CD14-positive monocyte (primary cell): ENCODE results near the gene PEX5L. TPM values are rescaled to one million over a fixed set of nuclear protein-coding genes. Genes with fewer than 3 reads are reported as not detected.

Source experiments
- DNase-seq, 3 donors: peaks; one replicate each; pipeline ENCODE4 v3.0.0-alpha.2; 2011 to 2022
- H2AFZ ChIP-seq: 2 replicates; pipeline ENCODE4 v1.6.0; 2012; ENCODE audit warnings: mild to moderate bottlenecking, low read depth, low read length, inconsistent platforms; ENCODE audit not compliant: insufficient read depth, poor library complexity, severe bottlenecking
- H3K27ac ChIP-seq, 2 donors: 1 replicate in 1 of 2; 2 replicates in 1 of 2; pipeline ENCODE4 v1.5.1; 2012 to 2013; ENCODE audit warnings: low read length in 2 of 2, control low read depth in 1 of 2, inconsistent platforms in 1 of 2, low read depth in 1 of 2, mild to moderate bottlenecking in 1 of 2
- H3K27me3 ChIP-seq, 2 donors: one replicate each; pipeline versions ENCODE4 v1.6.0 to v1.6.1; 2011 to 2013; ENCODE audit warnings: low read length in 2 of 2; ENCODE audit not compliant: control insufficient read depth in 2 of 2, insufficient read depth in 2 of 2
- H3K36me3 ChIP-seq, 2 donors: replicated peaks in 1 of 2; 1 replicate in 1 of 2; 2 replicates in 1 of 2; pipeline versions ENCODE4 v1.5.1 to v1.6.1; 2012 to 2013; ENCODE audit warnings: low read length in 2 of 2, control low read depth in 1 of 2, inconsistent platforms in 1 of 2, mild to moderate bottlenecking in 1 of 2; ENCODE audit not compliant: insufficient read depth in 2 of 2, control insufficient read depth in 1 of 2
- H3K4me1 ChIP-seq, 2 donors: 1 replicate in 1 of 2; 2 replicates in 1 of 2; pipeline versions ENCODE4 v1.5.1 to v1.6.1; 2012 to 2013; ENCODE audit warnings: low read length in 2 of 2, control low read depth in 1 of 2, inconsistent platforms in 1 of 2, mild to moderate bottlenecking in 1 of 2, moderate library complexity in 1 of 2; ENCODE audit not compliant: insufficient read depth in 2 of 2, control insufficient read depth in 1 of 2
- H3K4me2 ChIP-seq: replicated peaks from 2 replicates; pipeline ENCODE3; 2012; ENCODE audit warnings: low read length, moderate library complexity, mild to moderate bottlenecking; ENCODE audit not compliant: poor library complexity, severe bottlenecking; ENCODE audit errors: extremely low read depth
- H3K4me3 ChIP-seq, 3 experiments: fragments of 200-600 bp in 1 of 3; sonication (generic) in 1 of 3; replicated peaks in 1 of 3; 1 replicate in 2 of 3; 2 replicates in 1 of 3; pipeline ENCODE4 v1.5.1; 2011 to 2013; ENCODE audit warnings: low read length in 3 of 3, mild to moderate bottlenecking in 3 of 3, control low read depth in 2 of 3, low read depth in 2 of 3, inconsistent platforms in 1 of 3, moderate library complexity in 1 of 3
- H3K79me2 ChIP-seq: 2 replicates; pipeline ENCODE4 v1.6.0; 2012; ENCODE audit warnings: mild to moderate bottlenecking, control low read depth, inconsistent platforms, low read length, moderate library complexity; ENCODE audit not compliant: insufficient read depth
- H3K9ac ChIP-seq: 2 replicates; pipeline ENCODE4 v1.6.0; 2017; ENCODE audit warnings: low read length, mild to moderate bottlenecking; ENCODE audit not compliant: insufficient read depth, poor library complexity, severe bottlenecking
- H3K9me3 ChIP-seq, 2 donors: replicated peaks in 1 of 2; 1 replicate in 1 of 2; 2 replicates in 1 of 2; pipeline versions ENCODE4 v1.5.1 to v1.6.1; 2012 to 2013; ENCODE audit warnings: low read length in 2 of 2, control low read depth in 1 of 2; ENCODE audit not compliant: control insufficient read depth in 1 of 2, insufficient read depth in 1 of 2
- H4K20me1 ChIP-seq: 2 replicates; pipeline ENCODE4 v1.6.0; 2012; ENCODE audit warnings: mild to moderate bottlenecking, low read length, control low read depth, moderate library complexity; ENCODE audit not compliant: insufficient read depth
- H3K27ac Mint-ChIP-seq, 7 donors: one replicate each; pipeline ENCODE4 v1.8.0; 2020; ENCODE audit warnings: mild to moderate bottlenecking in 7 of 7, mixed read lengths in 7 of 7, moderate library complexity in 6 of 7, inconsistent platforms in 2 of 7
- H3K27me3 Mint-ChIP-seq, 3 donors: one replicate each; pipeline ENCODE4 v1.8.0; 2021 to 2022; ENCODE audit warnings: low read depth in 3 of 3, mild to moderate bottlenecking in 3 of 3, mixed read lengths in 3 of 3, moderate library complexity in 3 of 3, inconsistent platforms in 1 of 3
- H3K36me3 Mint-ChIP-seq, 2 donors: one replicate each; pipeline ENCODE4 v1.8.0; 2020; ENCODE audit warnings: mixed read lengths in 2 of 2, inconsistent platforms in 1 of 2, mild to moderate bottlenecking in 1 of 2
- H3K4me1 Mint-ChIP-seq: one replicate; pipeline ENCODE4 v1.8.0; 2020; ENCODE audit warnings: mild to moderate bottlenecking, mixed read lengths
- H3K4me3 Mint-ChIP-seq, 2 donors: one replicate each; pipeline ENCODE4 v1.8.0; 2020; ENCODE audit warnings: mild to moderate bottlenecking in 2 of 2, mixed read lengths in 2 of 2, moderate library complexity in 1 of 2
- H3K9me3 Mint-ChIP-seq, 7 donors: one replicate each; pipeline ENCODE4 v1.8.0; 2020 to 2022; ENCODE audit warnings: mixed read lengths in 7 of 7, mild to moderate bottlenecking in 6 of 7, moderate library complexity in 6 of 7, inconsistent platforms in 2 of 7
- CTCF ChIP-seq: fragments of 200-600 bp; IDR thresholded peaks from one replicate; pipeline ENCODE4 v1.8.0; 2022; ENCODE audit warnings: antibody characterized with exemption, mild to moderate bottlenecking
- WGBS: methylation state at CpG from one replicate; pipeline ENCODE4 v1.1.5; 2013; ENCODE audit warnings: missing lambda C conversion rate; ENCODE audit not compliant: insufficient coverage; 5-methylcytosine and 5-hydroxymethylcytosine counted together
- intact Hi-C, 2 donors: fragments of 100-400 bp; cut with micrococcal nuclease; formaldehyde crosslinking; loops; one replicate each; pipeline versions ENCODE4 v1.15.0 to v1.15.1; 2023
- polyA plus RNA-seq, 3 donors: library from polyadenylated mRNA; depleted of rRNA in 1 of 3; unstranded in 2 of 3; stranded (reverse) in 1 of 3; fragments of 300-500 nt in 2 of 3; fragments of >200 nt in 1 of 3; fragmentation: Illumina TruSeq in 2 of 3; gene quantifications; 1 replicate in 2 of 3; 2 replicates in 1 of 3; pipeline ENCODE4 v1.2.3, GENCODE V29; 2012 to 2021

Gene PEX5L
- polyA plus RNA-seq, 3 donors = not detected

DNA sequence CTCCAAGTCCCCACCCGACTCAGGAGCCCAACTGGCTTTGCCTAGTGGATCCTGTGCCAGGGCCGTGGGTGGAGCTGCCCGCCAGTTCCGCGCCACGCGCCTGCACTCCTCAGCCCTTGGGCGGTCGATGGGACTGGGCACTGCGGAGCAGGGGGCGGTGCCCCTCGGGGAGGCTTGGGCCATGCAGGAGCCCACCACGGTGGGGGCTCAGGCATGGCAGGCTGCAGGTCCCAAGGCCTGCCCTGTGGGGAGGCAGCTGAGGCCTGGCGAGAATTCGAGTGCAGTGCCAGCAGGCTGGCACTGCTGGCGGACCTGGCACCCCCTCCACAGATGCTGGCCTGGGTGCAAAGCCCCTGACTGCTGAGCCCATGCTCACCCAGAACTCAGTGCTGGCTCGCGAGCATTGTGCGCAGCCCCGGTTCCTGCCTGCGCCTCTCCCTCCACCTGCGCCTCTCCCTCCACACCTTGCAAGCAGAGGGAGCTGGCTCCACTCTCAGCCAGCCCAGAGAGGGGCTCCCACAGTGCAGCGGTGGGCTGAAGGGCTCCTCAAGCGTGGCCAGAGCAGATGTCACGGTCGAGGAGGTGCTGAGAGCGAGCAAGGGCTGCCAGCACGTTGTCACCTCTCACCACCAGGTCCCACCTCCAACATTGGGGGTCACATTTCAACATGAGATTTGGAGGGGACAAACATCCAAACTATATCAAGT is 261.2 kb downstream of the PEX5L start:
- no peaks in the 10 kb centered on the region for H3K27me3 Mint-ChIP-seq
- no peak for DNase-seq
- no peaks in the 10 kb centered on the region for H3K36me3 ChIP-seq

GRCh38 chr3:179772297-179772696 is 264.4 kb downstream of the PEX5L start:
- Histone ChIP-seq H3K27me3 (no peaks in the 10 kb centered on the region), H3K4me3 (no peak overlapping the region), H3K4me2 (no peak overlapping the region), H3K36me3 (no peaks in the 10 kb centered on the region), H3K27ac (no peak overlapping the region), H2AFZ (no peak overlapping the region), H3K9me3 (peaks cover 0 to 9% of the 10 kb centered on the region in 2 donors), H3K79me2 (no peaks in the 10 kb centered on the region), H3K9ac (no peak overlapping the region), H3K4me1 (no peaks in the 10 kb centered on the region), H4K20me1 (no peaks in the 10 kb centered on the region)
- no peak for DNase-seq
- H3K4me1 Mint-ChIP-seq = peaks cover 3% of the 10 kb centered on the region
- H3K4me3 Mint-ChIP-seq = no peak overlapping the region
- peaks cover 6 to 18% (median 11%) of the 10 kb centered on the region in 7 donors for H3K9me3 Mint-ChIP-seq
- peak overlapping the region in 1 of 7 donors; percentile 12 for H3K27ac Mint-ChIP-seq
- 96% methylated on average over 3 of the region's 5 CpGs for WGBS
- no peaks in the 10 kb centered on the region for H3K27me3 Mint-ChIP-seq
- H3K36me3 Mint-ChIP-seq = peaks cover 2 to 5% of the 10 kb centered on the region in 2 donors
- intact Hi-C loops = no loop called here
- TF ChIP-seq CTCF = no peak

More for the DNA sequence above, 261.2 kb downstream of the PEX5L start:
- Mint-ChIP-seq H3K9me3 (peaks cover 21 to 35% (median 27%) of the 10 kb centered on the region in 7 donors), H3K36me3 (peaks cover 2 to 27% of the 10 kb centered on the region in 2 donors), H3K4me1 (no peaks in the 10 kb centered on the region), H3K27ac (no peak overlapping the region), H3K4me3 (no peak overlapping the region)
- no peak for TF ChIP-seq CTCF
- Histone ChIP-seq H2AFZ (no peak overlapping the region), H3K79me2 (no peaks in the 10 kb centered on the region), H3K4me3 (no peak overlapping the region), H3K9ac (no peak overlapping the region), H3K9me3 (peaks cover 9 to 27% of the 10 kb centered on the region in 2 donors), H4K20me1 (no peaks in the 10 kb centered on the region), H3K27ac (no peak overlapping the region), H3K27me3 (no peaks in the 10 kb centered on the region), H3K4me2 (no peak overlapping the region), H3K4me1 (no peaks in the 10 kb centered on the region)
- intact Hi-C loops = no loop called here
- 98% methylated on average over 22 of the region's 28 CpGs for WGBS
